Measurements from ENCODE around the gene SMIM23. TPM values are rescaled to one million over a fixed set of nuclear protein-coding genes. Genes with fewer than 3 reads are reported as not detected.

Gene SMIM23
- total RNA-seq, 1 donor from 2014 or later: not detected

DNA sequence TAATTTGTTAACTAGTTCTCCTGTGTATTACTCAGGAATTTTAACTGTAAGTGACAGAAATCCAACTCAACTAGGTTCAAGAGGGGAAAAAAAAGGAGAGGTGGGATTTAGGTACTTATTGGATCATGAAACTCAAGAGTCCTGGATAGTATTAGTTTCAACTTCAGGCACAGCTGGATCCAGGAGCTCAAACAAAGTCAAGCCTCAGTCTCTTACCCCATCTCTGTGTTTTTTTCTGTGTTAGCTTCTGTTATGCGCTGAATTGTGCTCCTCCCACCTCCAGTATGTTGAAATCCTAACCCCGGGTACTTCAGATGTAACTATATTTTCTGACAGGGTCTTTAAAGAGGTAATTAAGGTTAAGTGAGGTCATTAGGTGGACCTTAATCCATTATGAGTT, 53.5 kb downstream of the SMIM23 start:
- TF ChIP-seq, protein P1, sequence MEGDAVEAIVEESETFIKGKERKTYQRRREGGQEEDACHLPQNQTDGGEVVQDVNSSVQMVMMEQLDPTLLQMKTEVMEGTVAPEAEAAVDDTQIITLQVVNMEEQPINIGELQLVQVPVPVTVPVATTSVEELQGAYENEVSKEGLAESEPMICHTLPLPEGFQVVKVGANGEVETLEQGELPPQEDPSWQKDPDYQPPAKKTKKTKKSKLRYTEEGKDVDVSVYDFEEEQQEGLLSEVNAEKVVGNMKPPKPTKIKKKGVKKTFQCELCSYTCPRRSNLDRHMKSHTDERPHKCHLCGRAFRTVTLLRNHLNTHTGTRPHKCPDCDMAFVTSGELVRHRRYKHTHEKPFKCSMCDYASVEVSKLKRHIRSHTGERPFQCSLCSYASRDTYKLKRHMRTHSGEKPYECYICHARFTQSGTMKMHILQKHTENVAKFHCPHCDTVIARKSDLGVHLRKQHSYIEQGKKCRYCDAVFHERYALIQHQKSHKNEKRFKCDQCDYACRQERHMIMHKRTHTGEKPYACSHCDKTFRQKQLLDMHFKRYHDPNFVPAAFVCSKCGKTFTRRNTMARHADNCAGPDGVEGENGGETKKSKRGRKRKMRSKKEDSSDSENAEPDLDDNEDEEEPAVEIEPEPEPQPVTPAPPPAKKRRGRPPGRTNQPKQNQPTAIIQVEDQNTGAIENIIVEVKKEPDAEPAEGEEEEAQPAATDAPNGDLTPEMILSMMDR (IDR thresholded peaks at IDR 0.05): no peak
- Mint-ChIP-seq H3K4me1 (no peaks in the 10 kb centered on the region), H3K4me3 (no peak overlapping the region), H3K27me3 (no peaks in the 10 kb centered on the region), H3K27ac (no peak overlapping the region), H3K36me3 (ENCODE audit: low read depth) (peaks cover 3% of the 10 kb centered on the region), H3K9me3 (no peaks in the 10 kb centered on the region)
- CTCF ChIA-PET: no interaction called here
- DNase-seq (no peak), ATAC-seq (ENCODE audit: low read depth) (no peak)
- intact Hi-C loops (cut with micrococcal nuclease): no loop called here
- POLR2A ChIA-PET: no interaction called here

DNA sequence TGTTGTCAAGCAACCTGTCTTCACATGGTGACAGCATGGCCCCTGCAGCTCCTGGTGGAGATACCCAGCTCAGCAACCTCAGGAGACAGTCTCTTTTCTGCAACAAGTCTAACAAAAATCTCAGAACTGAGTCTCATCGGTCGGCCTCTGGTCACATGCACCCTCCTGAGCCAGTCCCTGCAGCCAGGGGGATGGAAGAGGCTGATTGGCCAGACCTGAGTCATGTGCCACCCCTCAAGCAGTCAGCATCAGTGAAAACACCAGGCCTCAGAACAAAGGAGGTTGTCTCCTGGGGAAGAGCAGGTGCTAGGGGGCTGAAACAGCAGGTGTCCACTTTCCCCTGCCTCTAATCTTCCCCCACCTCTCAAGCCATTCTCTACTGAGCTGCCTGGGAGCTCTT, 54.4 kb downstream of the SMIM23 start:
- ChIA-PET CTCF (no interaction called here), POLR2A (no interaction called here)
- no peak for DNase-seq
- no peak for ATAC-seq (ENCODE audit: low read depth)
- intact Hi-C loops (cut with micrococcal nuclease): no loop called here
- Mint-ChIP-seq H3K9me3 (no peaks in the 10 kb centered on the region), H3K27ac (no peak overlapping the region), H3K4me3 (no peak overlapping the region), H3K4me1 (no peaks in the 10 kb centered on the region), H3K36me3 (ENCODE audit: low read depth) (peaks cover 3% of the 10 kb centered on the region), H3K27me3 (no peaks in the 10 kb centered on the region)
- TF ChIP-seq, protein P1 (IDR thresholded peaks at IDR 0.05): no peak

Other genes starting within 250 kb of the SMIM23 start
- 46.5 and 52.7 TPM in 2 replicates for gene FBXW11, start 220.8 kb downstream of the SMIM23 start, total RNA-seq